B cell (primary cell): Measurements from ENCODE around the gene ERICH6. TPM values are rescaled to one million over a fixed set of nuclear protein-coding genes. Genes with fewer than 3 reads are reported as not detected.

Experiments
- ATAC-seq: fragments of 200-7000 bp; cut with Tn5 transposase; one replicate; pipeline ENCODE4 v1.10.0; 2021; ENCODE audit warnings: low read depth, mild to moderate bottlenecking, moderate number of reproducible peaks, moderate library complexity
- CTCF ChIA-PET: fragments of 350-600 bp; sonication (Branson Sonifier 250); formaldehyde crosslinking; loops from one replicate; lab custom pipeline; 2021; ENCODE audit warnings: antibody characterized with exemption, inconsistent platforms; lab: Charles Lee
- POLR2A ChIA-PET: fragments of 350-600 bp; sonication (Branson Sonifier 250); formaldehyde crosslinking; loops from one replicate; lab custom pipeline; 2021; ENCODE audit warnings: antibody characterized with exemption; lab: Charles Lee
- DNase-seq: peaks from one replicate; pipeline ENCODE4 v3.0.0; 2013
- H2AFZ ChIP-seq: 2 replicates; pipeline ENCODE4 v1.6.1; 2012; ENCODE audit warnings: mild to moderate bottlenecking, low read depth, low read length; ENCODE audit not compliant: insufficient read depth, poor library complexity, severe bottlenecking
- H3K27ac ChIP-seq, 2 donors: 1 replicate in 1 of 2; 2 replicates in 1 of 2; pipeline ENCODE4 v1.5.1; 2012 to 2013; ENCODE audit warnings: low read length in 2 of 2, mild to moderate bottlenecking in 2 of 2, moderate library complexity in 1 of 2
- H3K27me3 ChIP-seq, 4 experiments: fragments of 200-600 bp in 1 of 4; sonication (generic) in 1 of 4; replicated peaks in 1 of 4; 1 replicate in 2 of 4; 2 replicates in 2 of 4; pipeline versions ENCODE4 v1.6.1 to v1.7.0; 2013 to 2016; ENCODE audit warnings: low read length in 3 of 4, mild to moderate bottlenecking in 2 of 4, mixed read lengths in 1 of 4, moderate library complexity in 1 of 4; ENCODE audit not compliant: insufficient read depth in 4 of 4, control insufficient read depth in 3 of 4; ENCODE audit errors: control extremely low read depth in 1 of 4
- H3K36me3 ChIP-seq, 2 experiments: replicated peaks in 1 of 2; 1 replicate in 1 of 2; 2 replicates in 1 of 2; pipeline versions ENCODE4 v1.6.1 to v1.7.1; 2013; ENCODE audit warnings: low read length in 1 of 2; ENCODE audit not compliant: insufficient read depth in 2 of 2, control insufficient read depth in 1 of 2; ENCODE audit errors: control extremely low read depth in 1 of 2, extremely low read depth in 1 of 2
- H3K4me1 ChIP-seq, 2 donors: fragments of 200-600 bp in 1 of 2; sonication (generic) in 1 of 2; 1 replicate in 1 of 2; 2 replicates in 1 of 2; pipeline versions ENCODE4 v1.5.1 to v1.6.1; 2013 to 2017; ENCODE audit warnings: low read length in 2 of 2; ENCODE audit not compliant: control insufficient read depth in 2 of 2, insufficient read depth in 2 of 2
- H3K4me2 ChIP-seq: replicated peaks from 2 replicates; pipeline ENCODE3; 2012; ENCODE audit warnings: mild to moderate bottlenecking, low read depth, low read length; ENCODE audit not compliant: poor library complexity, severe bottlenecking
- H3K4me3 ChIP-seq, 5 experiments: fragments of 200-600 bp in 1 of 5; sonication (generic) in 1 of 5; 1 replicate in 3 of 5; 2 replicates in 2 of 5; pipeline versions ENCODE4 v1.5.1 to v1.7.0; 2011 to 2016; ENCODE audit warnings: low read length in 4 of 5, mild to moderate bottlenecking in 4 of 5, low read depth in 2 of 5, control low read depth in 1 of 5, moderate library complexity in 1 of 5; ENCODE audit not compliant: insufficient read depth in 1 of 5; ENCODE audit errors: control extremely low read depth in 1 of 5, extremely low read depth in 1 of 5
- H3K79me2 ChIP-seq: fragments of 200-600 bp; sonication (generic); one replicate; pipeline ENCODE4 v1.6.0; 2016; ENCODE audit warnings: low read length; ENCODE audit not compliant: control insufficient read depth, insufficient read depth
- H3K9ac ChIP-seq: fragments of 200-600 bp; sonication (generic); 2 replicates; pipeline ENCODE4 v1.6.1; 2017; ENCODE audit warnings: mild to moderate bottlenecking, low read length, moderate library complexity
- H3K9me3 ChIP-seq, 3 donors: one replicate each; pipeline versions ENCODE4 v1.6.1 to v1.7.1; 2013; ENCODE audit warnings: low read length in 2 of 3; ENCODE audit not compliant: control insufficient read depth in 2 of 3, insufficient read depth in 1 of 3; ENCODE audit errors: control extremely low read depth in 1 of 3
- H4K20me1 ChIP-seq: 2 replicates; pipeline ENCODE4 v1.6.0; 2012; ENCODE audit warnings: mild to moderate bottlenecking, low read length; ENCODE audit not compliant: insufficient read depth, control insufficient read depth, poor library complexity, severe bottlenecking
- H3K27ac Mint-ChIP-seq: one replicate; pipeline ENCODE4 v1.8.0; 2021; ENCODE audit warnings: mixed read lengths
- H3K27me3 Mint-ChIP-seq: one replicate; pipeline ENCODE4 v1.8.0; 2021; ENCODE audit warnings: mixed read lengths
- H3K4me1 Mint-ChIP-seq: one replicate; pipeline ENCODE4 v1.8.0; 2021; ENCODE audit warnings: mixed read lengths
- H3K4me3 Mint-ChIP-seq: one replicate; pipeline ENCODE4 v1.8.0; 2021; ENCODE audit warnings: mixed read lengths
- H3K9me3 Mint-ChIP-seq: one replicate; pipeline ENCODE4 v1.8.0; 2022; ENCODE audit warnings: mixed read lengths; ENCODE audit not compliant: insufficient read depth
- CTCF ChIP-seq: fragments of 200-600 bp; IDR thresholded peaks from one replicate; pipeline ENCODE4 v1.8.0; 2022; ENCODE audit warnings: antibody characterized with exemption, mild to moderate bottlenecking
- EZH2 ChIP-seq: IDR thresholded peaks from 2 replicates; pipeline ENCODE4 v1.6.1; 2012; ENCODE audit warnings: borderline replicate concordance, low read depth, mild to moderate bottlenecking, moderate library complexity, low read length; ENCODE audit not compliant: insufficient read depth, poor library complexity, severe bottlenecking
- WGBS: methylation state at CpG from one replicate; pipeline ENCODE4 v1.1.5; 2013; ENCODE audit warnings: missing lambda C conversion rate; ENCODE audit not compliant: insufficient coverage; 5-methylcytosine and 5-hydroxymethylcytosine counted together
- intact Hi-C: fragments of 100-400 bp; cut with micrococcal nuclease; formaldehyde crosslinking; loops from one replicate; pipeline ENCODE4 v1.10.0; 2022
- polyA plus RNA-seq: library from polyadenylated mRNA; depleted of rRNA; stranded (reverse); fragments of >200 nt; gene quantifications from 2 replicates; pipeline ENCODE4 v1.2.3, GENCODE V29; 2012
- total RNA-seq, 2 donors: library from RNA; stranded (reverse); fragments of 120-200 nt in 1 of 2; gene quantifications; 1 replicate in 1 of 2; 2 replicates in 1 of 2; pipeline versions ENCODE4 v1.2.3 to v1.2.4, GENCODE V29; 2013 to 2022

The ERICH6 gene
- total and polyA plus RNA-seq, 2 donors (not counting 1 experiment from before 2014, with no cell fraction given): 0.44 TPM; not detected in 1

DNA sequence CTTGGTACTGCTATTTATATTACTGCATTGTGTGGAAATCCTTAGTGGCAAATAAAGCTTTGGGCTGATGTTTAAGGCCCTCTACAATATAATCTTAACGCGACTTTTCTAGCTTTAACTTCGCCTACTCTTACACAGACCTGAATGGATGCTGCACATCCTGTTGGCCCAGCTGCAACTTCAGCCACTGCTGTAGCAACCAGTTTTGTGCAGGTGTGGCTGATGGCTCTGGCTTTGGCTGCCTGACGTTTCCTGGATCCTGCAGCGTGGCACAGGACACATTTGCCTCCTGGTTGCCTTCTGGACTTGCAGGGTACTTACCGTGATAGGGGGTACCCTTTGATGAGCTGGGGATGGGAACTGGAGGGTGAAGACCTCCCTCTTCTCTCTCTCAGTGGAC, 20.2 kb upstream of the ERICH6 start:
- no peaks in the 10 kb centered on the region for H3K9me3 Mint-ChIP-seq
- ATAC-seq (no peak), DNase-seq (no peak)
- no peak overlapping the region for H2AFZ ChIP-seq
- no peak overlapping the region for H3K9ac ChIP-seq
- POLR2A ChIA-PET: no interaction called here
- no peaks in the 10 kb centered on the region for H3K27me3 ChIP-seq
- no peaks in the 10 kb centered on the region for H3K79me2 ChIP-seq
- intact Hi-C loops: no loop called here
- peaks cover 0 to 5% of the 10 kb centered on the region in 2 donors for H3K4me1 ChIP-seq
- no peaks in the 10 kb centered on the region for H4K20me1 ChIP-seq
- 85% methylated on average over 5 of the region's 6 CpGs for WGBS
- H3K4me3 Mint-ChIP-seq: no peak overlapping the region
- H3K36me3 ChIP-seq: no peaks in the 10 kb centered on the region
- no peak overlapping the region for H3K4me2 ChIP-seq
- no peak overlapping the region for H3K27ac Mint-ChIP-seq
- TF ChIP-seq CTCF (no peak), EZH2 (no peak)
- H3K9me3 ChIP-seq: no peaks in the 10 kb centered on the region
- CTCF ChIA-PET: interaction anchor here (0.6 to 1.6 kb wide), 6 partner anchors 14 to 348 kb away, joined by 3 to 6 read pairs (median 4); no protein-coding TSS in a partner anchor
- peaks cover 2% of the 10 kb centered on the region for H3K4me1 Mint-ChIP-seq
- H3K27me3 Mint-ChIP-seq: no peaks in the 10 kb centered on the region
- no peak overlapping the region for H3K27ac ChIP-seq
- no peak overlapping the region for H3K4me3 ChIP-seq

GRCh38 chr3:150722267-150722666, 18.5 kb upstream of the ERICH6 start:
- ATAC-seq (no peak), DNase-seq (no peak)
- Histone ChIP-seq H4K20me1 (no peaks in the 10 kb centered on the region), H3K4me3 (no peak overlapping the region), H3K4me2 (no peak overlapping the region), H3K36me3 (no peaks in the 10 kb centered on the region), H3K79me2 (no peaks in the 10 kb centered on the region), H3K27me3 (no peaks in the 10 kb centered on the region), H3K4me1 (peaks cover 0 to 5% of the 10 kb centered on the region in 2 donors), H3K9ac (no peak overlapping the region), H2AFZ (no peak overlapping the region), H3K9me3 (no peaks in the 10 kb centered on the region), H3K27ac (no peak overlapping the region)
- Mint-ChIP-seq H3K4me1 (peaks cover 2% of the 10 kb centered on the region), H3K9me3 (no peaks in the 10 kb centered on the region), H3K4me3 (no peak overlapping the region), H3K27ac (no peak overlapping the region), H3K27me3 (no peaks in the 10 kb centered on the region)
- intact Hi-C loops: no loop called here
- WGBS: 100% methylated on average over 1 of the region's 3 CpGs
- TF ChIP-seq CTCF: no peak
- no peak for TF ChIP-seq EZH2
- POLR2A ChIA-PET: no interaction called here
- CTCF ChIA-PET: interaction anchor here (0.6 to 3.7 kb wide), 21 partner anchors 13 to 1891 kb away, joined by 3 to 70 read pairs (median 5); partner anchors contain the start of genes EIF2A, SERP1 and SIAH2
